Neuronal stem cell (in vitro differentiated cells): Measurements from ENCODE around the gene BTG4.
A peak's percentile ranks its signal among the peaks of the same experiment; 100 is the strongest.

ENCODE experiments used
- DNase-seq: peaks from one replicate; pipeline ENCODE4 v3.0.0-alpha.2; 2013; ENCODE audit warnings: low spot score
- H2AFZ ChIP-seq: one replicate; pipeline ENCODE4 v1.6.1; 2013; ENCODE audit warnings: mild to moderate bottlenecking, low read length, inconsistent platforms
- H2AK5ac ChIP-seq: 2 replicates; pipeline ENCODE4 v1.6.1; 2013; ENCODE audit warnings: low read depth, mild to moderate bottlenecking, inconsistent platforms, low read length, moderate library complexity, mixed read lengths
- H2BK120ac ChIP-seq: 2 replicates; pipeline ENCODE4 v1.6.1; 2013; ENCODE audit warnings: low read depth, mild to moderate bottlenecking, inconsistent platforms, low read length, moderate library complexity, mixed read lengths
- H2BK12ac ChIP-seq: one replicate; pipeline ENCODE4 v1.6.1; 2013; ENCODE audit warnings: low read length, inconsistent platforms
- H2BK15ac ChIP-seq: 2 replicates; pipeline ENCODE4 v1.6.1; 2013; ENCODE audit warnings: mild to moderate bottlenecking, low read length, inconsistent platforms, mixed read lengths
- H2BK5ac ChIP-seq: one replicate; pipeline ENCODE4 v1.6.1; 2013; ENCODE audit warnings: inconsistent platforms, mild to moderate bottlenecking, low read length, moderate library complexity
- H3K14ac ChIP-seq: one replicate; pipeline ENCODE4 v1.6.1; 2013; ENCODE audit warnings: low read length, inconsistent platforms
- H3K18ac ChIP-seq: 2 replicates; pipeline ENCODE4 v1.6.1; 2013; ENCODE audit warnings: low read length, inconsistent platforms
- H3K23ac ChIP-seq: 2 replicates; pipeline ENCODE4 v1.6.1; 2013; ENCODE audit warnings: low read depth, mild to moderate bottlenecking, mixed read lengths, low read length, inconsistent platforms; ENCODE audit not compliant: poor library complexity
- H3K27ac ChIP-seq: replicated peaks from 3 replicates; pipeline ENCODE4 v1.5.1; 2013; ENCODE audit warnings: low read length, inconsistent platforms
- H3K27me3 ChIP-seq, 3 experiments: 2 replicates each; pipeline ENCODE4 v1.6.1; 2013; ENCODE audit warnings: low read length in 3 of 3, mild to moderate bottlenecking in 2 of 3, inconsistent platforms in 1 of 3, low read depth in 1 of 3, mixed read lengths in 1 of 3, moderate library complexity in 1 of 3; ENCODE audit not compliant: control insufficient read depth in 3 of 3, insufficient read depth in 3 of 3
- H3K36me3 ChIP-seq, 2 donors: replicated peaks in 1 of 2; 2 replicates each; pipeline ENCODE4 v1.6.1; 2013; ENCODE audit warnings: low read length in 2 of 2; ENCODE audit not compliant: control insufficient read depth in 2 of 2, insufficient read depth in 2 of 2
- H3K4ac ChIP-seq: 2 replicates; pipeline ENCODE4 v1.6.1; 2013; ENCODE audit warnings: inconsistent platforms, mild to moderate bottlenecking, low read length, moderate library complexity
- H3K4me1 ChIP-seq, 2 donors: 1 replicate in 1 of 2; 2 replicates in 1 of 2; pipeline ENCODE4 v1.6.1; 2013; ENCODE audit warnings: low read length in 2 of 2, low read depth in 1 of 2; ENCODE audit not compliant: control insufficient read depth in 2 of 2, insufficient read depth in 1 of 2
- H3K4me2 ChIP-seq: one replicate; pipeline ENCODE4 v1.6.1; 2013; ENCODE audit warnings: mild to moderate bottlenecking, low read length, inconsistent platforms; ENCODE audit not compliant: insufficient read depth, poor library complexity, severe bottlenecking
- H3K4me3 ChIP-seq, 2 donors: 2 replicates each; pipeline ENCODE4 v1.5.1; 2013; ENCODE audit warnings: low read length in 2 of 2, mild to moderate bottlenecking in 2 of 2, inconsistent platforms in 1 of 2, moderate library complexity in 1 of 2
- H3K79me1 ChIP-seq: one replicate; pipeline ENCODE4 v1.6.1; 2013; ENCODE audit warnings: low read depth, mild to moderate bottlenecking, inconsistent platforms, low read length, moderate library complexity
- H3K9ac ChIP-seq: one replicate; pipeline ENCODE4 v1.6.1; 2013; ENCODE audit warnings: mild to moderate bottlenecking, low read depth, low read length, inconsistent platforms; ENCODE audit not compliant: poor library complexity
- H3K9me3 ChIP-seq, 2 donors: replicated peaks in 1 of 2; 2 replicates each; pipeline versions ENCODE3 to v1.6.1; 2013; ENCODE audit warnings: low read length in 2 of 2, mild to moderate bottlenecking in 2 of 2, inconsistent platforms in 1 of 2, low read depth in 1 of 2, mixed read lengths in 1 of 2, moderate library complexity in 1 of 2; ENCODE audit not compliant: control insufficient read depth in 2 of 2, insufficient read depth in 1 of 2
- H4K8ac ChIP-seq: one replicate; pipeline ENCODE4 v1.6.1; 2013; ENCODE audit warnings: low read depth, mild to moderate bottlenecking, inconsistent platforms, low read length, moderate library complexity
- H4K91ac ChIP-seq: one replicate; pipeline ENCODE4 v1.6.1; 2013; ENCODE audit warnings: low read length, low read depth, mild to moderate bottlenecking, inconsistent platforms; ENCODE audit not compliant: poor library complexity
- WGBS, 2 donors: extraction: QIAGEN DNeasy Blood & Tissue Kit; methylation state at CpG; one replicate each; pipeline ENCODE4 v1.1.7; 2013; ENCODE audit warnings: missing lambda C conversion rate in 2 of 2, mixed read lengths in 1 of 2; ENCODE audit not compliant: insufficient read length in 2 of 2, insufficient replicate concordance in 1 of 2; ENCODE audit errors: extremely low coverage in 2 of 2; 5-methylcytosine and 5-hydroxymethylcytosine counted together
- small RNA-seq: library from polyadenylated mRNA; stranded (forward); fragments of <200 nt; extraction: miRNeasy Mini kit (QIAGEN cat#:217004); gene quantifications from one replicate; pipeline ENCODE3, GENCODE V24; 2013; ENCODE audit not compliant: insufficient read depth

Gene BTG4

DNA sequence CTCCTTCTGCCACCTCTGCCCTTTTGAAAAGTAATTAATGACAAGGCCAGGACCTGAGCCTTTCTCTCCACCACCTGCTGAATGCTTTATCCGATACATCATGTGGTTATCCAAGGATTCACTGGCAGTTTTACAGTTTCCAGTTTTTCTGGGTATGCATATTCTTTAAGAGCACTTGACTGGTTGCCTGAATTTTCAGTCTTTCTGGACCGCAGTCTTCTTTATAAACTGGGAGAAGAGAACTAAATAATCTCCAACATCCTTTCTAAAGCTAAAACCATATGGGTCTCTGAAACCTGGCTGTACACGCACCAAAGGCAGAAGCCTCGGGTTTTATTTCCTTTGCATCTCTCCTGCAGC is 65.1 kb downstream of the BTG4 start:
- no CpG with 5 or more reads among the region's 4 CpGs for WGBS, 2 donors
- H3K18ac ChIP-seq: no peak overlapping the region
- no peaks in the 10 kb centered on the region for H3K9me3 ChIP-seq
- H3K4ac ChIP-seq: no peak overlapping the region
- no peaks in the 10 kb centered on the region for H3K4me1 ChIP-seq
- H3K4me2 ChIP-seq: no peak overlapping the region
- no peak overlapping the region for H2AFZ ChIP-seq
- no peaks in the 10 kb centered on the region for H3K27me3 ChIP-seq
- peaks cover 0 to 2% of the 10 kb centered on the region in 2 donors for H3K36me3 ChIP-seq
- H2BK120ac ChIP-seq: no peak overlapping the region
- H3K23ac ChIP-seq: no peak overlapping the region
- H3K4me3 ChIP-seq: no peak overlapping the region
- H2BK15ac ChIP-seq: no peak overlapping the region
- no peak overlapping the region for H2BK12ac ChIP-seq
- H3K9ac ChIP-seq: no peak overlapping the region
- no peak overlapping the region for H4K91ac ChIP-seq
- H2BK5ac ChIP-seq: no peak overlapping the region
- no peak overlapping the region for H3K14ac ChIP-seq
- DNase-seq: no peak
- H3K79me1 ChIP-seq: no peaks in the 10 kb centered on the region
- H2AK5ac ChIP-seq: no peak overlapping the region
- no peak overlapping the region for H3K27ac ChIP-seq
- H4K8ac ChIP-seq: no peak overlapping the region

DNA sequence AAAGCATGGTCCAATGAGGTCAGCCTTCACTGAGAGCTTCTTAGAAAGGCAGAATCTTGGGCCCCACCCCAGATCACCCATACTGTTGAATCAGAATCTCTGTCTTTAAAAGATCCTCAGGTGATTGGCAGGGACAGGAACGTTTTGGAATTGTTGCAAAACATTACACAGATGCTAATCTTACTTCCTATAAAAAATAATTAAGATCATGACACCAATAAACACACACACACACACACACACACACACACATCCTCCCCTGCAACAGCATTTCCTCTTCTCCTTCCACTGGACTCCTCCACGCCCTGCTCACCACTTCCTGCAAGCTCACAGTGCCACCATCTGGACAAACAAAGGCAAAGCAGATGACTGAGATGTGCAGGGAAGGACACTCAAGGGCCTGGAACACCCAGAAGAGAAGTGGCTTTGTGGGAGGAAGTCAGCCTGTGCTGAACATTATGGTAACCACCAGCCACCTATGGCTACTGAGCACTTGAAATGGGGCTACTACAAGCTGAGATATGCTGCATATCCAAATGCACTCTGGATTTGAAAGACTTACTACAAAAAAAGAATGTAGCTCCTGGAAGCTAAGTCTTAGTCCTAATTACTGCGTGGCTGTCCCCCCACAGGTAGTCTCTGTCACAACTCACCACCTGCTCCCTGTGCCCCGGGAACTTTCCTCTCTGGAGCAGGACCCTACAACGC is 65.6 kb downstream of the BTG4 start:
- Histone ChIP-seq H3K36me3 (peaks cover 0 to 2% of the 10 kb centered on the region in 2 donors), H3K4me3 (no peak overlapping the region)

DNA sequence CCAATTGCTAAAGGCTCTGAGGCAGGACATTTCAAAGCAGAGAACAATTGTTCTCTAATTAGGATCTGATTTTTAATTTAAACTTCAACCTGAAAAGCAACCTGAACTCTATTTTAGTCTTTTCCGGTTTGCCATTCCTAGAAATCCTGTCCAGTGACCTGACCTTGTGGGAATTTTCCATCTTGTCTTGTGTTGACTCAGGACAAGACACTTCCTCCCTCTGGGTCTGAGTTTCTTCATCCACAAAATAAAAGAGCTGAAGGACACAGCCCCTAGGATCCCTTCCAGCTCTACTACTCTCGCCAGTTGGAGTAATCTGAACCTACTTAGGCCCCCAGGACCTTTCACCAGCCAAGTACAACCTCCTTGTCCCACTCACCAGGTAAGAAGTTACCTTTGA is 66.6 kb downstream of the BTG4 start:
- no peak for DNase-seq
- Histone ChIP-seq H2BK120ac (no peak overlapping the region), H3K18ac (no peak overlapping the region), H2BK15ac (no peak overlapping the region), H3K79me1 (no peaks in the 10 kb centered on the region), H2AFZ (no peak overlapping the region), H3K9ac (no peak overlapping the region), H2BK5ac (no peak overlapping the region), H3K27me3 (no peaks in the 10 kb centered on the region), H2AK5ac (no peak overlapping the region), H3K23ac (no peak overlapping the region), H3K4ac (no peak overlapping the region), H3K4me1 (no peaks in the 10 kb centered on the region), H3K36me3 (peaks cover 0 to 2% of the 10 kb centered on the region in 2 donors), H3K27ac (no peak overlapping the region), H4K91ac (no peak overlapping the region), H3K14ac (no peak overlapping the region), H2BK12ac (no peak overlapping the region), H3K4me3 (no peak overlapping the region), H4K8ac (no peak overlapping the region), H3K9me3 (no peaks in the 10 kb centered on the region), H3K4me2 (no peak overlapping the region)
- WGBS, 2 donors: no CpG with 5 or more reads among the region's 2 CpGs

More for the DNA sequence above, 65.6 kb downstream of the BTG4 start:
- Histone ChIP-seq H3K9ac (no peak overlapping the region), H3K27me3 (no peaks in the 10 kb centered on the region), H2AK5ac (no peak overlapping the region), H2BK15ac (no peak overlapping the region), H3K4ac (no peak overlapping the region), H4K91ac (no peak overlapping the region), H3K14ac (no peak overlapping the region), H4K8ac (no peak overlapping the region), H2BK12ac (no peak overlapping the region), H2BK120ac (no peak overlapping the region), H2AFZ (peak overlapping the region; percentile 39), H3K79me1 (no peaks in the 10 kb centered on the region), H3K23ac (no peak overlapping the region), H3K4me2 (no peak overlapping the region), H2BK5ac (no peak overlapping the region), H3K9me3 (no peaks in the 10 kb centered on the region), H3K4me1 (no peaks in the 10 kb centered on the region), H3K27ac (no peak overlapping the region), H3K18ac (no peak overlapping the region)
- peak; percentile 74 for DNase-seq
- no CpG with 5 or more reads among the region's 5 CpGs for WGBS, 2 donors

Small RNAs within 50 kb of the gene (small RNA-seq; reads per million reads assigned to genes)
- gene MIR34B (29.6 reads per million, percentile 87 among the genes with 10 or more reads in this experiment), gene MIR34C (360 reads per million, percentile 98 among the genes with 10 or more reads in this experiment)
